A673 (cell line): Measurements from ENCODE around the gene SPINK4.

ENCODE experiments used
- CTCF ChIP-seq: fragments of 300-800, 200-600 bp; sonication (generic); conservative IDR thresholded peaks from 2 replicates; pipeline ENCODE4 v1.5.1; 2017; ENCODE audit warnings: low read depth, mild to moderate bottlenecking, antibody characterized with exemption, low read length, moderate library complexity, mixed read lengths
- EZH2 ChIP-seq: fragments of 200-600 bp; sonication (generic); IDR thresholded peaks from 2 replicates; pipeline ENCODE4 v1.6.1; 2017; ENCODE audit warnings: borderline replicate concordance, low read depth, mild to moderate bottlenecking, mixed read lengths, antibody characterized with exemption, low read length; ENCODE audit not compliant: poor library complexity, severe bottlenecking

- TF ChIP-seq CTCF (no peak), EZH2 (no peak)
Observed at GRCh38 chr9:33270146-33270545, 30.2 kb downstream of the SPINK4 start.
